IPS-NIHi7 (cell line): ENCODE data around the gene TMEM156.
"Not testable (repeated sequence)": the region's sequence is repeated elsewhere in the genome, so short reads cannot be mapped to it uniquely, and the experiment has no call there.

Source experiments
- DNase-seq: peaks from one replicate; pipeline ENCODE4 v3.0.0; 2012; ENCODE audit warnings: mixed read lengths; ENCODE audit errors: extremely low spot score

Gene TMEM156

DNA sequence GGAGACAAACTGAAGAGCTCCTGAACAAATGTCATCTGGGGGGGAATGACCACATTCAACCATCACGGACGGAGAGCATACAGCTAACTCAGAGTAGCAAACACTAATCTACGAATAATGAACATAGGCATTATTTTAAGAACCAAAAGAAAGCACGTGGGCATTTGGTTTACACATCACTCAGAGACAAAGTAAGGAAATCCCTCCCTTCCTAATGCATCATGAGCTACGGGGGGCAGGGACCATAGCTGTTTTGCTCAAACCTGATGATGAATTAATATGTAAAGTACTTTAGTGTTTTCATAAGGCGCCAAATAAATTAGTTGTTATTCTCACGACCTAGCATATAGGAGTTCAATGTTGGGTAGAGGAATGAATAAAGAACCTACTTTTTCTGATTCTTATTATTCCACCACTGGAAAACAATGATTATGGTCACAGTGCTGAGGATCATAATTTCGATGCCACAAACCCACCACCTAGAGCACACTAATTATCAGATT lies 11.7 kb upstream of the TMEM156 start:
- DNase-seq: no peak

DNA sequence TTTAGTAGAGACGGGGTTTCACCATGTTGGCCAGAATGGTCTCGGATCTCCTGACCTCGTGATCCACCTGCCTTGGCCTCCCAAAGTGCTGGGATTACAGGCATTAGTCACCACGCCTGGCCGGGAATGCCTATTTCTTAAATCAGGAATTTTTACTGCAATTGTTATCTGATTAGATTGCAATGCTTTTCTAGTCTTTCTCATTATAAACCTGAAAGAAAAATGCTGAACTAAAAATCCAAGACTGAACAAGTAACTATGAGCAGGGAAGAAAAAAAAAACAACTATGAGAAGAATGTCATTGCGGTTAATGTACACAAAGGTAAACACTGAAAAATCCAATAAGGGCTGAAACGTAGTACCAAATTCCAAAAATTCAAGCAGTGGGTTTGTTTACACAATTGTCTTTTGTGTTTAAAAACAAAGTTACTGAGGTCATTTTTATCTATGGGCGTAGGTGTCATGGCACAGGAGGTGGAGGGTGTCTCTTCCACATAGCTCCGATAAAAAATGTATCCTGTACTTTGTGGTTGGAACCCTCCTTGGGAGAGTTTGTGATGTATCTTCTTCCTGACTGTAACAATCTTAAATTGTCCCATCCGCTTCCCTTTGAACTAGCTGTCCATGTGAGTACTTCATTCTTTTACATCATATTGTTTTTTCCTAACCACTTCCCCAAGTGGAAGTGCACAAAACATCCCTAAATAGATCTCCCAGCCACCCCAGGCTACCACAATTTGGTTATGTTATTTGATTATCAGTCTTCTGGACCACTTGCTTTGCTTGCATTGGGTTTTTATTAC lies 11.1 kb upstream of the TMEM156 start:
- no peak for DNase-seq

DNA sequence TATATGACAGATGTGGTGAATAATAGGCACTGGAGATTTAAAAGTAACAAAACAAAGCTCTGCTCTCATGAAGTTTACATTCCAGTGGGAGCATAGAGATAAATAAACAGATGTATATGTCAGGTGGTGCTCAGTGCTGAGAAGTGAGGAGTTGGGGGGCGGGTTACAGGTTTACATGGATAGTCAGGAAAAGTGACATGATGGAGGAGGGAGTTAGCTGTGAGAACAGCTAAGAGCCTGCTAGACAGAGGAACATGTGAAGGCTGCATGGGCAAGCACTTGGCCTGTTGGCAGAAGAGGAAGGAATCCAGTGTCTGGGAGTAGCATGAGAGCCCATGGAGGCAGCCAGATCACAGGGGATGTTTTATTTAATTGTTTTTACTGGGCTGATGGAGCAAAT lies 10.2 kb upstream of the TMEM156 start:
- DNase-seq: no peak

DNA sequence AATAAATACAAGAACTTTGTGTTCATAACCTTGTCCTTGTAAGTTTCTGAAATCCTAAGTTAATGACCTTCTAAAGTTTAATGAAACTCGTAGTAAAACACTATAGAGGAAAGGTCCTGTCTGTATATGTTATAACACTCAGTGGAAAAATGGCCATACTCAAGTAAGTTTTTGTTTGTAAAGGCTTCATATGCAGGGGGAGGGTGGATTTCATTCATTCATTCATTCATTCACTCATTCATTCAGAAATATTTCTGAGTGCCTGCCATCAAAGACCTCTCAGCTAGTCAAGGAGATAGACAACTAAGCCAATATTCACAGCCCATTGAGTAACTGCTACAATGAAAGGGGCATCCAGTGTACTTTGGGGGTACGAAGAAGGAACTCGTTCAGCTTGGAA lies 6.9 kb upstream of the TMEM156 start:
- DNase-seq: no peak

DNA sequence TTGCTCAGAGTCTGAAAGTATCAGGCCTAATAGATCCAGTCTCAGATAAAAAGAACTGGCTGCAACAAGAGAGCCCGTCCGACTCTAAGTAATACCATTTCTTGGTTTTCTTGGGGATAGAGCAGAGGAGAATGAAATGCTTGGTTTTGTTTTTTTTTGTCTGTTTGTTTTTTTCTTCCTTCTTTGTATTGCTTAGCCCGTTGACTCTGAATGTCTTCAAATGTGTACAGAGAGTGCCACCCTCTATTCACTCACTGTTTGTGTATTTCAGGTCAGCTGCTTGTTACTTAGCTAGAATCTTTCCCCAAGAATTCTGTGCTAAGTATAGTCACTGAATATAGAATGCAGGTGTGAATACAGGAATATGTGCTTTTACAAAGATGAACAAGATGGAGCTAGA lies 5.7 kb upstream of the TMEM156 start:
- no peak for DNase-seq

DNA sequence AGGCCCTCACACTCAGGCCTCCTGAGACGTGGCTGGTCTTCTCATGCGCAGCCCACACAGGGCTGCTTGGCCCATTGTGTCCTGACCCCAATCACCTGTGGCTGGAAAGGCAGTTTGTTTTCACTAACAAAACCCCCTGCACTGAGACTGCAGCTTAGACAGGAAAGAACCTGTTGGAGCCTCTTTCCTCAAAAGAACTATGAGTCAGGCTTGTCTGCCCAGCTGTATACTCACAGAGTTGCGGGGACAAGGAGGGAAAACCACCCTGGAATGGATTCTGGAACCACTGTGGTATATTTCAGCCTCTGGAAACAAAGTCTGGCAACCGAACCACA lies 5.2 kb upstream of the TMEM156 start:
- no peak for DNase-seq

DNA sequence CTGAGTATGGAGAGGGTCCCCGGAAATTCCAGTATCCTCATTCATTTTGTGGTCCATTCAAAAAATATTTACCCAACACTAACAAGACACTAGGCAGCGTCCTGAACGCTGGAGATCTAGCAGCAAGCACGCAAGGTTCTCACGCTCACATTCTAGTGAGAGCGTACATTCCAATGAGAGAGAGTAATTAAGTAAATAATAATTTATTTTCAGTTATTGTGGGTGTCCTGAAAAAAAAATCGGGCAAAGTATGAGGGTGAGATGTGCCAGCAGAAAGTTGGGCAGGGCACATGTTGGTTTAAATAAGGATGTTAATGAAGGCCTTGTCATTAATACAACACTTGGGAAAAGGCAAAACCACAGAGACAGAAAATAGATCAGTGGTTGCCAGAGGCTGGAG lies 4.0 kb upstream of the TMEM156 start:
- no peak for DNase-seq

DNA sequence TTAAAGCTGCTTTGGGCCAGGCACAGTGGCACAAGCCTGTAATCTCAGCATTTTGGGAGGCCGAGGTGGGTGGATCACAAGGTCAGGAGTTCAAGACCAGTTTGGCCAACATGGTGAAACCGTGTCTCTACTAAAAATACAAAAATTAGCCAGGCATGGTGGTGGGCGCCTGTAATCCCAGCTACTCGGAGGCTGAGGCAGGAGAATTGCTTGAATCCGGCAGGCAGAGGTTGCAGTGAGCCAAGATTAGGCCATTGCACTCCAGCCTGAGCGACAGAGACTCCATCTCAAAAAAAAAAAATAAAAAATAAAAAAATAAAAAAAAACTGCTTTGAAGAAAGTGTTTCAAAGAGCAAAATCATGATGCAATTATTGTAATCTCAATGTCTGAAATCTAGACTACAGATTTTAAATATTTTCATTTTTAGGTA lies 604 bp downstream of the TMEM156 start:
- not testable (repeated sequence) for DNase-seq

DNA sequence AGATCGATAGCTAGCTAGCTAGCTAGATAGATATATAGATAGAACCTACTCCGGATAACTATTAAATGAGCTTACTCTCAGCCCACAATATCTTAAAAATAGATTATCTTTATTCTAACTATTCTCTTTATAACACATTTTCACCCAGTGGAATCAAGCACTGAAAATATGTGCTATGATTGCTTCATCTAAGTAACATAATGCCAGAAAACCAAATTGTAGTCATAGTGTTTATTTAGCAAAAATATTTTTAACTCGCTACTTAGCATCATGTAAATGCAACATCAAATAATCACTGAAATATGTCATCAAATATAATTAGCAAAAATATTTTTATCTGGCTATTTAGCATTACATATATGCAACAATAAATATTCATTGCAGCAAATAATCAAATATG lies 1.5 kb downstream of the TMEM156 start:
- DNase-seq: no peak

DNA sequence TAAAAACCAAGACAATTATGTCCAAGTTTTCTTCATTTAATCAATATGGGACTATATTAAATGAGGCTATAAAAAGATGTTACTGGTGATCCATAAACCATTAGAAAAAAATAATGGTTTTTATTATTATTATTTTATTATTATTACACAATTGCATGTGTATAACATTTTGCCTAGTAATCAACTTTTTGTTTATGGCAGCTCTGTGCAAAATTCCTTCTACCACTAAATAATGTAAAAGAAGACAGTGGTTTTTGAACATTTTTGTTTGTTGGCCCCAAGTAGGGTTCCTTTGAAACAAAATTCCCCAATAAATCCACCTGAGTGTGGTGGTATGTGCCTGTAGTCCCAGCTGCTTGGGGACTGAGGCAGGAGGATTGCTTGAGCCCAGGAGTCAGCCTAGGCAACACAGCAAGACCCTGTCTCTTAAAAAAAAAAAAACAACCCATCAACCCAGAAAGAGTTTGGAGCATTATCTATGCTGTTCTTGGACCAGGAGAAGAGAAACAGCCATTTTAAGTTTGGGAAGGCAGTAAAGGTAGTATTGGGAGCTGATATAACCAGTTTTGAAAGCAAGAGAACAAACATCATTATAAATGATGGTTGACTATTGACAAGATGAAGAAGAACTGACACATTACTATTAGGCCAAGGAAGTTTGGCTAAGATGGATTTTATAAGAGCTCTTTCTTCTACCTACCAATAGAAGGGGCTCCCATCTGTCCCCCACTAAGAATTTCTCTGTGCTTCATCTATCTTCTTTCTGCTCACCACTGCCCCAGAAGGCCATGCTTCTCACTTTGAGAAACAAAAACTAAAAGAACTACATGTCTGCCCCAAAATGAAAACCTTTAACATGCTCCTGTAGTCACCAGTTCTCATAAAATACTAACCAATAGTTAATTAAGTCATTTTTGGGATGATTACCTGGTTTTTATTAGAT lies 2.2 kb downstream of the TMEM156 start:
- no peak for DNase-seq

DNA sequence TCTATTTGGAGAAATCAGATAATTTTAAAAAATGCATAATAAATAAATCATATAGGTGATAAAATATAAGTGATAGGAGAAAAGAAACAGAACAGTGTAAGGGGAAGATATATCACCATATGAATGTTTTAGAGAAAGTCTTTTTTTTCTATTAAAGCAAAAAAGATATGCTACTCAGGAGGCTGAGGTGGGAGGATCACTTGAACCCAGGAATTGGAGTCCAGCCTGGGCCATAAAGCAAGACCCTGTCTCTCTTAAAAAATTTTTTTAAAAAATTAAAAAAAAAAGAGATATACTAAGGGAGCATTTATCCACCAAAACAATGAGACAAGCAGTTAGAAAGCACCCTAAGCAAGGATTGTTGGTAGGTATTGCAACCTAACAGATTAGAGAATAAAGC lies 6.1 kb downstream of the TMEM156 start:
- no peak for DNase-seq

DNA sequence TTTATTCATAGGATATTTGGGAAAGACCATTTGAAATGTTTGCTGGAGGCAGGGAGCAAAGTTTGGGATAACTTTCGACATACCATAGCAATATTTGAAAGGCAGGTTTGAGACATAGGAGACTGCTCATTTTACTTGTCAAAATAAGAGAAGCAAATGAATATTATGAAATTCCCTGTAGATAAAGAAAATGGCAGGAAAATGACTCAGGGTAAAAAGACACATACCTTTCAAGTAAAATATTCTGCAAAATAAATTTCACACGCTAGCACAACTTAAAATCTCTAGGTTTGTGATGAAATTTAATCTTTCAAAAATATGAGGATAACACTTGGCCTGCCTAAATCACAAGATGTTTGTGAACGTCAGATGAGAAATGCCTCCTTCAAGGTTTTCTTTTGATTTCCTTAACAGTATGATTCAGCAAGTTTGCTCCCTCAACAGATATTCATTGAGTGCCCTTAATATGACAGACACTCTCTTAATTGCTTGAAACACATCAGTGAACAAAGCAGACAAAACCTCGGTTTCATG lies 6.6 kb downstream of the TMEM156 start:
- DNase-seq: no peak

DNA sequence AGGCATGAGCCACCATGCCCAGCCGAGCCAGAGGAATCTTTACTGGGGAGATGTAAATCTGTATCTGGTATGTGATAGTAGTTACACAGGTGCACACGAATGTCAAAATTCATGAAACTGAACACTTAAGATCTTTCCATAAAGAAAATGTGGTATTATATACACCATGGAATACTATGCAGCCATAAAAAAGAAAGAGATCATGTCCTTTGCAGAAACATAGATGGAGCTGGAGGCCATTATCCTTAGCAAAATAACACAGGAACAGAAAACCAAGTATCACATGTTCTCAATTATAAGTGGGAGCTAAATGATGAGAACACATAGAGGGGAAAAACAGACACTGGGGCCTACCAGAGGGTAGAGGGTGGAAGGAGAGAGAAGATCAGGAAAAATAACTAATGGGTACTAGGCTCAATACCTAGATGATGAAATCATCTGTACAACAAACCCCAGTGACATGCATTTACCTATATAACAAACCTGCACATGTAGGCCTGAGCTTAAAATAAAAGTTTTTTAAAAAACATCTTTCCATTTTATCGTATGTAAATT lies 7.8 kb downstream of the TMEM156 start:
- no peak for DNase-seq

DNA sequence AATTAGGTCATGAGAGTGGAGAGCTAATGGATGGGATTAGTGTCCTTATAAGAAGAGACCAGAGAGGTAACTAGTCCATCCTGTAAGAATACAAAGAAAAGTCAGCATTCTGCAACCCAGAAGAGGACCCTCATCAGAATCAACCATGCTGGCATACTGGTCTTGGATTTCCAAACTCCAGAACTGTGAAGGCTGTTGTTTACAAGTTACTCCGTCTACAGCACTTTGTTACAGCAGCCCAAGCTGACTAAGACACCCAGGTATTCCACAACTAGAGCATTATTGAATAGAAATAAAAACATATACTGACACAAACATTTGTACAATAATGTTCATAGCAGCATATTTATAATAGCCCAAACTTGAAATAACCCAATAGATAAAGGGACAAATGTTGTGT lies 9.2 kb downstream of the TMEM156 start:
- no peak for DNase-seq

DNA sequence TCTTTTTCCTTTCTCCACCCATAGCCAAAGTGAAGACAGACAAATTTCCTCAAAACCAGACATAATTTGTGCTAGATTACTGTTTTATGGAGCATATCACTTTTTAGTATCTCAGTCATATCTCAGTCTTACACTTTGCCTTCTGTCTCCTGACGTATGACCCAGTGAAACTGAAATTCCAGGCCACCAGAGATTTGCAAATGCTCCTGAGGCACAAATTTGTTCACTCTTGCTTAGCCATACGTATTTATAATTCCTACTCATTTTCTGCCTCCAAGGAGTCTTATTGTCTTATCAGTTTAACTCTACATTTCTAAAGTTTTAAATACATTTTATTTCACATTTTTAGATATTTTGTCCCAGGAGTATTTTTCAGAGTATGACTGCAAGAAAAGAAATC lies 10.0 kb downstream of the TMEM156 start:
- no peak for DNase-seq

DNA sequence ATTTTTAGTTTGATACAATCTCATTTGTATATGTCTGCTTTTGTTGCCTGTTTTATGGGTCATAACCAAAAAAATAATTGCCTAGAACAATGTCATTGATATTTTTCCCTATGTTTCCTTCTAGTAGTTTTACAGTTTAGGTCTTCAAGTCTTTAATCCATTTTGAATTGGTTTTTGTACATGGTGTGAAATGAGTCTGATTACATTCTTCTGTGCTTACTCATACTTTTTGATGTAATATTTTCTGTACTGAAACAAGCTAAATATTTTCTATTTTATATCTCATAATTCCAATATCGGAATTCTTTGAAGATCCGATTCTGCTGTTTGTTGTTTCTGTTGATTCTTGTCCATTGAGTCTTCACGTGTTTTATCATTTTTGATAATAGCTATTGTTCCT lies 10.6 kb downstream of the TMEM156 start:
- DNase-seq: no peak

DNA sequence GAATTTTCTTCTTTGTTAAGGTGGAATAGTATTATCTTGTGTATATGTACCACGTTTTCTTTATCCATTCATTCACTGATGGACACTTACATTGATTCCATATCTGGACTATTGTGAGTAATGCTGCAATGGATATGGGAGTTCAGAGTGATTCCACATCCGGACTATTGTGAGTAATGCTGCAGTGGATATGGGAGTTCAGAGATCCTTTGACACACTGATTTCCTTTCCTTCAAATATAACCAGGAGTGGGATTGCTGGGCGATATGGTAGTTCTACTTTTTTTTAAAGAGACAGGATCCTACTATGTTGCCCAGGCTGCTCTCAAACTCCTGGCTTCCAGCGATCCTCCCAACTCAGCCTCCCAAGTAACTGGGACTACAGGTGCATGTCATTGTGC lies 12.1 kb downstream of the TMEM156 start:
- DNase-seq: no peak

DNA sequence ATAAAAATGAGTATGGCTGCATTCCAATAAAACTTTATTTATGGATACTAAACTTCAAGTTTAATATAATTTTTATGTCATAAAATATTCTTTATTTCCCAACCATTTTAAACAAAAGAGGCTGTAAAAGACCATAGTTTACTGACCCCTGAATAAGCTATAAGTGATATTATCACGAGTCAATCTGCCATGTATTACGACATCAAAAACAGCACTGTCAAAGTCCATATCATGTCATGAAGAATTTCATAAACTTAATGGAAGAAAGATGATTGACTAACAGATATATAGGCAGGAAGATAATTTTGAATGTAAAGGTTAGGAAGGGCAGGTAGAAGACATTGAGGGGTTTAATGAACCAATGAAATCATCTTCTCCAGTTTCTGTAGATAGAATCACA lies 18.2 kb downstream of the TMEM156 start:
- no peak for DNase-seq

DNA sequence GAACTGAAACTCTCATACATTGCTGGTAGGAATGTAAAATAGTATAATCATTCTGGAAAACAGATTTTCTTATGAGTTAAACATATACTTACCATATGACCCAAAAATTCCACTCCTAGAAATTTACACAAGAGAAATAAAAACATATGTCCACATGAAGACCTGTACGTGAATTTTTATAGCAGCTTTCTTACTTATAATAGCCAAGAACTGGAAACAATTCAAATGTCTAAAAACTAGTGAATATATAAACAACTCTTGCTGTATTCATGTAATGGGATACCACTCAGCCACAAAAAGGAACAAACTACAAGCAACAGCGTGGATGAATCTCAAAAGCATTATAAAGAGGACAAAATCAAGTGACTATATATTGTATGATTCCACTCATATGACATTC lies 27.5 kb downstream of the TMEM156 start:
- no peak for DNase-seq

DNA sequence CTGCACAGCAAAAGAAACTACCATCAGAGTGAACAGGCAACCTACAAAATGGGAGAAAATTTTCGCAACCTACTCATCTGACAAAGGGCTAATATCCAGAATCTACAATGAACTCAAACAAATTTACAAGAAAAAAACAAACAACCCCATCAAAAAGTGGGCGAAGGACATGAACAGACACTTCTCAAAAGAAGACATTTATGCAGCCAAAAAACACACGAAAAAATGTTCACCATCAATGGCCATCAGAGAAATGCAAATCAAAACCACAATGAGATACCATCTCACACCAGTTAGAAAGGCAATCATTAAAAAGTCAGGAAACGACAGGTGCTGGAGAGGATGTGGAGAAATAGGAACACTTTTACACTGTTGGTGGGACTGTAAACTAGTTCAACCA lies 30.2 kb downstream of the TMEM156 start:
- DNase-seq: not testable (repeated sequence)

DNA sequence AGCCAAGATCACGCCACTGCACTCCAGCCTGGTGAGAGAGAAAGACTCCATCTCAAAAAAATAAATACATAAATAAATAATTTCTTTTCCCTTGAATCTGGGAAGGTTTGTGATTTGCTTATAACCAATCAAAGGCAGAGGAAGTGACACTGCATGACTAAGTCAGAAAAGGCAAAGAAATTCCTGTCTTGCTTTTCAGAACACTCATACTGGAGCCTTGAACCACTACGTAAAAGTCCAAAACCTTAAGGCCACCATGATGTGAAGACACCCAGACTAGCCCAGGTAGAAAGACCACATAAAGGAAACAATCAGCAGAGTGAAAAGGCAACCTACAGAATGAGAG lies 36.6 kb downstream of the TMEM156 start:
- no peak for DNase-seq

DNA sequence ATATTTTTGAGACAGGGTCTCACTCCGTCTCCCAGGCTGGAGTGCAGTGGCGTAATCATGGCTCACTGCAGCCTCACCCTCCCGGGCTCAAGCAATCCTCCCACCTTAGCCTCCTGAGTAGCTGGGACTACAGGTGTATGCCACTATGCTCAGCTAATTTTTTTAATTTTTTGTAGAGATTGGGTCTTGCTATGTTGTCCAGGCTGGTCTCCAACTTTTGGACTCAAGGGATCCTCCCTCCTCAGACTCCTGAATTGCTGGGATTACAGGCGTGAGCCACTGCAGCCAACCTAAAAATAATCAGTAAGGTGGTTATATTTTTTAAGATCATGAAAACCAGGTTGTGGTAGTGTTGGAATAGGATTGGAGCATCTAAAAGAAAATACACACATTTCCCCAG lies 38.1 kb downstream of the TMEM156 start:
- no peak for DNase-seq
